ENCODE data around the gene CMPK2.

GRCh38 chr2:6883448-6884122 lies 17.9 kb upstream of the CMPK2 start:
- no peak for TF ChIP-seq CTCF (IDR thresholded peaks at IDR 0.05; ENCODE audit: low read length)
- TF ChIP-seq EZH2 (IDR thresholded peaks at IDR 0.05; ENCODE audit: borderline replicate concordance, low read length) = no peak

Measured in OCI-LY1 (cell line).